ENCODE measurements around the gene SPDYE6. TPM values are rescaled to one million over a fixed set of nuclear protein-coding genes. Genes with fewer than 3 reads are reported as not detected.
A peak's percentile ranks its signal among the peaks of the same experiment; 100 is the strongest.
"Not testable (repeated sequence)": the region's sequence is repeated elsewhere in the genome, so short reads cannot be mapped to it uniquely, and the experiment has no call there.

Gene SPDYE6
- total RNA-seq, 1 donor from 2014 or later = not detected

GRCh38 chr7:102389810-102390209, 33.6 kb upstream of the SPDYE6 start:
- Mint-ChIP-seq H3K36me3 (peaks cover 19% of the 10 kb centered on the region), H3K27me3 (ENCODE audit: low read depth) (no peaks in the 10 kb centered on the region), H3K4me1 (peaks cover 2% of the 10 kb centered on the region), H3K4me3 (no peak overlapping the region), H3K27ac (peak overlapping the region; percentile 47), H3K9me3 (no peaks in the 10 kb centered on the region)
- no peak for DNase-seq (ENCODE audit: low spot score in 2 of 2, unreplicated experiment in 2 of 2)
- no peak for TF ChIP-seq CTCF (IDR thresholded peaks at IDR 0.05; ENCODE audit: unreplicated experiment)

GRCh38 chr7:102387064-102387463, 30.8 kb upstream of the SPDYE6 start:
- H3K36me3 Mint-ChIP-seq = peaks cover 22% of the 10 kb centered on the region
- TF ChIP-seq CTCF (IDR thresholded peaks at IDR 0.05; ENCODE audit: unreplicated experiment) = no peak
- H3K27me3 Mint-ChIP-seq (ENCODE audit: low read depth) = no peaks in the 10 kb centered on the region
- DNase-seq (ENCODE audit: low spot score in 2 of 2, unreplicated experiment in 2 of 2) = no peak
- H3K27ac Mint-ChIP-seq = no peak overlapping the region
- H3K9me3 Mint-ChIP-seq = no peaks in the 10 kb centered on the region
- H3K4me1 Mint-ChIP-seq = no peaks in the 10 kb centered on the region
- no peak overlapping the region for H3K4me3 Mint-ChIP-seq

- DNase-seq (ENCODE audit: low spot score in 2 of 2, unreplicated experiment in 2 of 2); H3K4me1 Mint-ChIP-seq; H3K27ac Mint-ChIP-seq; H3K4me3 Mint-ChIP-seq; H3K27me3 Mint-ChIP-seq (ENCODE audit: low read depth); H3K9me3 Mint-ChIP-seq: not testable (repeated sequence)
- peaks cover 39% of the 10 kb centered on the region for H3K36me3 Mint-ChIP-seq
These were observed 25.6 kb upstream of the SPDYE6 start for GRCh38 chr7:102381696-102382425.

- peaks cover 37% of the 10 kb centered on the region for H3K36me3 Mint-ChIP-seq
- not testable (repeated sequence) for H3K4me3 Mint-ChIP-seq, H3K9me3 Mint-ChIP-seq
These were observed 24.6 kb upstream of the SPDYE6 start for GRCh38 chr7:102380837-102381236.

GRCh38 chr7:102376964-102377466, 20.8 kb upstream of the SPDYE6 start:
- no peak for TF ChIP-seq CTCF (IDR thresholded peaks at IDR 0.05; ENCODE audit: unreplicated experiment)
- no peaks in the 10 kb centered on the region for H3K27me3 Mint-ChIP-seq (ENCODE audit: low read depth)
- no peak for DNase-seq (ENCODE audit: low spot score in 2 of 2, unreplicated experiment in 2 of 2)
- H3K9me3 Mint-ChIP-seq = no peaks in the 10 kb centered on the region
- no peak overlapping the region for H3K27ac Mint-ChIP-seq
- H3K36me3 Mint-ChIP-seq = peaks cover 34% of the 10 kb centered on the region
- H3K4me1 Mint-ChIP-seq = no peaks in the 10 kb centered on the region
- H3K4me3 Mint-ChIP-seq = no peak overlapping the region

More at GRCh38 chr7:102380837-102381236, 24.6 kb upstream of the SPDYE6 start:
- not testable (repeated sequence) for DNase-seq (ENCODE audit: low spot score in 2 of 2, unreplicated experiment in 2 of 2); H3K27me3 Mint-ChIP-seq (ENCODE audit: low read depth); H3K4me1 Mint-ChIP-seq; H3K27ac Mint-ChIP-seq

- H3K27ac Mint-ChIP-seq; DNase-seq (ENCODE audit: low spot score in 2 of 2, unreplicated experiment in 2 of 2); H3K9me3 Mint-ChIP-seq; H3K27me3 Mint-ChIP-seq (ENCODE audit: low read depth); H3K4me3 Mint-ChIP-seq; H3K4me1 Mint-ChIP-seq: not testable (repeated sequence)
- peaks cover 37% of the 10 kb centered on the region for H3K36me3 Mint-ChIP-seq
These were observed 16.6 kb upstream of the SPDYE6 start for GRCh38 chr7:102372796-102373195.

GRCh38 chr7:102370038-102370437, 13.8 kb upstream of the SPDYE6 start:
- H3K4me1 Mint-ChIP-seq; H3K9me3 Mint-ChIP-seq; H3K27me3 Mint-ChIP-seq (ENCODE audit: low read depth); DNase-seq (ENCODE audit: low spot score in 2 of 2, unreplicated experiment in 2 of 2); H3K27ac Mint-ChIP-seq; H3K4me3 Mint-ChIP-seq: not testable (repeated sequence)
- peaks cover 34% of the 10 kb centered on the region for H3K36me3 Mint-ChIP-seq

- not testable (repeated sequence) for H3K27ac Mint-ChIP-seq; H3K9me3 Mint-ChIP-seq; H3K27me3 Mint-ChIP-seq (ENCODE audit: low read depth); DNase-seq (ENCODE audit: low spot score in 2 of 2, unreplicated experiment in 2 of 2)
- peaks cover 20% of the 10 kb centered on the region for H3K36me3 Mint-ChIP-seq
- H3K4me3 Mint-ChIP-seq = peak overlapping the region; percentile 86
- H3K4me1 Mint-ChIP-seq = peaks cover 13% of the 10 kb centered on the region
These were observed 9.1 kb upstream of the SPDYE6 start for GRCh38 chr7:102365390-102365789.

GRCh38 chr7:102364394-102364886, 8.2 kb upstream of the SPDYE6 start:
- not testable (repeated sequence) for H3K27me3 Mint-ChIP-seq (ENCODE audit: low read depth); DNase-seq (ENCODE audit: low spot score in 2 of 2, unreplicated experiment in 2 of 2); H3K9me3 Mint-ChIP-seq
- peaks cover 13% of the 10 kb centered on the region for H3K4me1 Mint-ChIP-seq
- H3K4me3 Mint-ChIP-seq = peak overlapping the region; percentile 86
- peak overlapping the region; percentile 92 for H3K27ac Mint-ChIP-seq
- peaks cover 13% of the 10 kb centered on the region for H3K36me3 Mint-ChIP-seq

- peak; percentile 80 to 86 for DNase-seq (ENCODE audit: low spot score in 2 of 2, unreplicated experiment in 2 of 2)
- H3K9me3 Mint-ChIP-seq; H3K27me3 Mint-ChIP-seq (ENCODE audit: low read depth): not testable (repeated sequence)
- peak overlapping the region; percentile 86 for H3K4me3 Mint-ChIP-seq
- H3K27ac Mint-ChIP-seq = peak overlapping the region; percentile 92
- peaks cover 13% of the 10 kb centered on the region for H3K36me3 Mint-ChIP-seq
- H3K4me1 Mint-ChIP-seq = peaks cover 13% of the 10 kb centered on the region
These were observed 7.5 kb upstream of the SPDYE6 start for GRCh38 chr7:102363549-102364393.

Data from mesothelial cell of epicardium (in vitro differentiated cells).